ENCODE results near the gene ZNF304. TPM values are rescaled to one million over a fixed set of nuclear protein-coding genes. Genes with fewer than 3 reads are reported as not detected.

ZNF304 gene
- 1 to 10 TPM; 7.7 to 7.8 TPM for total RNA-seq
- polyA plus RNA-seq (ENCODE audit: insufficient read length in 6 of 6) = 10 to 100 TPM; 14.5 to 19.0 (median 17.5) TPM
- long read RNA-seq, donor 1, full-length matches to known transcripts = 2 of 7 reads
- long read RNA-seq, donor 1, partial matches to known transcripts = 5 of 7 reads
- long read RNA-seq, donor 1, other reads (novel, unspliced or antisense) = 0 of 7 reads
- long read RNA-seq, donor 2, full-length matches to known transcripts = 5 of 25 reads
- long read RNA-seq, donor 2, partial matches to known transcripts = 20 of 25 reads
- long read RNA-seq, donor 2, other reads (novel, unspliced or antisense) = 0 of 25 reads
- long read RNA-seq, donor 3, full-length matches to known transcripts = 2 of 2 reads
- long read RNA-seq, donor 3, partial matches to known transcripts = 0 of 2 reads
- long read RNA-seq, donor 3, other reads (novel, unspliced or antisense) = 0 of 2 reads
- long read RNA-seq, donor 4 = 0 reads
- long read RNA-seq, donor 5, full-length matches to known transcripts = 4 of 4 reads
- long read RNA-seq, donor 5, partial matches to known transcripts = 0 of 4 reads
- long read RNA-seq, donor 5, other reads (novel, unspliced or antisense) = 0 of 4 reads
- long read RNA-seq, donor 6, full-length matches to known transcripts = 3 of 3 reads
- long read RNA-seq, donor 6, partial matches to known transcripts = 0 of 3 reads
- long read RNA-seq, donor 6, other reads (novel, unspliced or antisense) = 0 of 3 reads
- long read RNA-seq, donor 7, full-length matches to known transcripts = 1 of 1 reads
- long read RNA-seq, donor 7, partial matches to known transcripts = 0 of 1 reads
- long read RNA-seq, donor 7, other reads (novel, unspliced or antisense) = 0 of 1 reads
- long read RNA-seq, donor 8, full-length matches to known transcripts = 6 of 6 reads
- long read RNA-seq, donor 8, partial matches to known transcripts = 0 of 6 reads
- long read RNA-seq, donor 8, other reads (novel, unspliced or antisense) = 0 of 6 reads
- long read RNA-seq, donor 9 = 0 reads
- long read RNA-seq, donor 10, partial matches to known transcripts = 0 of 1 reads
- long read RNA-seq, donor 10, other reads (novel, unspliced or antisense) = 1 of 1 reads
- long read RNA-seq, donor 11 = 0 reads
- long read RNA-seq, donor 12, full-length matches to known transcripts = 4 of 4 reads
- long read RNA-seq, donor 12, partial matches to known transcripts = 0 of 4 reads
- long read RNA-seq, donor 12, other reads (novel, unspliced or antisense) = 0 of 4 reads

- peak within 1 kb of the TSS; percentile 41 to 53 for H3K27ac ChIP-seq
- peak; percentile 95 to 98 (median 96) for DNase-seq
- ATAC-seq = peak; percentile 100
- intact Hi-C loops (cut with DNase I) = no loop called here
- TF ChIP-seq CTCF (IDR thresholded peaks at IDR 0.05) = no peak
- H3K4me3 ChIP-seq = peak within 1 kb of the TSS; percentile 76 to 95
- peaks cover 0 to 17% of the 10 kb centered on the region in 2 donors for H3K9me3 ChIP-seq
- H3K36me3 ChIP-seq = peaks cover 0 to 31% of the 10 kb centered on the region in 2 donors
- H3K27me3 ChIP-seq = peaks cover 0 to 5% of the 10 kb centered on the region in 2 donors
- peaks cover 6 to 16% of the 10 kb centered on the region in 2 donors for H3K4me1 ChIP-seq
These were observed at the start of gene ZNF304 for GRCh38 chr19:57350877-57351805. Gene ZNF304 (plus strand): TSS chr19:57351271. CDS start chr19:57351665, 394 bp downstream.

GRCh38 chr19:57302020-57302465, 49.0 kb upstream of the ZNF304 start:
- H3K9me3 ChIP-seq = peaks cover 0 to 2% of the 10 kb centered on the region in 2 donors
- TF ChIP-seq CTCF (IDR thresholded peaks at IDR 0.05) = no peak
- peaks cover 0 to 3% of the 10 kb centered on the region in 2 donors for H3K4me1 ChIP-seq
- H3K36me3 ChIP-seq = peaks cover 0 to 58% of the 10 kb centered on the region in 2 donors
- no peak overlapping the region for H3K4me3 ChIP-seq
- no peaks in the 10 kb centered on the region for H3K27me3 ChIP-seq
- no peak overlapping the region for H3K27ac ChIP-seq
- intact Hi-C loops (cut with DNase I) = no loop called here
- ATAC-seq = peak; percentile 73
- no peak for DNase-seq

GRCh38 chr19:57302727-57303401, 48.2 kb upstream of the ZNF304 start:
- Histone ChIP-seq H3K4me1 (peaks cover 0 to 3% of the 10 kb centered on the region in 2 donors), H3K9me3 (peaks cover 0 to 1% of the 10 kb centered on the region in 2 donors), H3K36me3 (peaks cover 0 to 58% of the 10 kb centered on the region in 2 donors), H3K4me3 (no peak overlapping the region), H3K27ac (no peak overlapping the region), H3K27me3 (no peaks in the 10 kb centered on the region)
- intact Hi-C loops (cut with DNase I) = no loop called here
- DNase-seq (no peak), ATAC-seq (no peak)
- no peak for TF ChIP-seq CTCF (IDR thresholded peaks at IDR 0.05)

- no peak overlapping the region for H3K27ac ChIP-seq
- H3K9me3 ChIP-seq = no peaks in the 10 kb centered on the region
- peaks cover 0 to 3% of the 10 kb centered on the region in 2 donors for H3K4me1 ChIP-seq
- H3K4me3 ChIP-seq = no peak overlapping the region
- intact Hi-C loops (cut with DNase I) = no loop called here
- ATAC-seq (no peak), DNase-seq (no peak)
- TF ChIP-seq CTCF (IDR thresholded peaks at IDR 0.05) = no peak
- peaks cover 0 to 42% of the 10 kb centered on the region in 2 donors for H3K36me3 ChIP-seq
- H3K27me3 ChIP-seq = no peaks in the 10 kb centered on the region
These were observed 46.0 kb upstream of the ZNF304 start for GRCh38 chr19:57305056-57305455.
